Astrocyte (in vitro differentiated cells and primary cell): ENCODE results near the gene PTPRB. TPM values are rescaled to one million over a fixed set of nuclear protein-coding genes. Genes with fewer than 3 reads are reported as not detected.

ENCODE experiments used
- DNase-seq: peaks from one replicate; pipeline ENCODE4 v3.0.0-alpha.2; 2010; ENCODE audit warnings: low read depth
- FAIRE-seq: peaks from 2 replicates; lab custom pipeline; 2011; peaks lifted over from hg19 to GRCh38; lab: Jason Lieb, UNC
- H2AFZ ChIP-seq: 2 replicates; pipeline ENCODE4 v1.6.0; 2012; ENCODE audit warnings: low read depth, low read length, inconsistent platforms
- H3K27ac ChIP-seq: 2 replicates; pipeline ENCODE4 v1.5.1; 2011; ENCODE audit warnings: low read depth, low read length, inconsistent platforms
- H3K27me3 ChIP-seq: 2 replicates; pipeline ENCODE4 v1.6.0; 2011; ENCODE audit warnings: low read length, inconsistent platforms; ENCODE audit not compliant: insufficient read depth
- H3K36me3 ChIP-seq: 2 replicates; pipeline ENCODE4 v1.5.1; 2011; ENCODE audit warnings: low read length, inconsistent platforms; ENCODE audit not compliant: insufficient read depth
- H3K4me1 ChIP-seq: 2 replicates; pipeline ENCODE4 v1.5.1; 2011; ENCODE audit warnings: low read length, inconsistent platforms; ENCODE audit not compliant: insufficient read depth
- H3K4me2 ChIP-seq: 2 replicates; pipeline ENCODE4 v1.6.0; 2012; ENCODE audit warnings: low read length, inconsistent platforms
- H3K4me3 ChIP-seq: 2 replicates; pipeline ENCODE4 v1.5.1; 2011; ENCODE audit warnings: low read depth, mild to moderate bottlenecking, low read length, inconsistent platforms; ENCODE audit not compliant: insufficient read depth
- H3K79me2 ChIP-seq: 2 replicates; pipeline ENCODE4 v1.6.0; 2012; ENCODE audit warnings: mild to moderate bottlenecking, low read length, inconsistent platforms; ENCODE audit not compliant: insufficient read depth
- H3K9ac ChIP-seq: 2 replicates; pipeline ENCODE4 v1.6.0; 2012; ENCODE audit warnings: mild to moderate bottlenecking, low read length, inconsistent platforms
- H3K9me3 ChIP-seq: 2 replicates; pipeline ENCODE4 v1.5.1; 2012; ENCODE audit warnings: low read depth, mild to moderate bottlenecking, low read length, inconsistent platforms; ENCODE audit not compliant: insufficient read depth
- H4K20me1 ChIP-seq: 2 replicates; pipeline ENCODE4 v1.6.0; 2012; ENCODE audit warnings: low read length, inconsistent platforms; ENCODE audit not compliant: insufficient read depth
- H3K27ac Mint-ChIP-seq: one replicate; pipeline ENCODE4 v1.8.0; 2021; ENCODE audit warnings: mild to moderate bottlenecking, mixed read lengths; ENCODE audit not compliant: unreplicated experiment
- H3K27me3 Mint-ChIP-seq: one replicate; pipeline ENCODE4 v1.8.0; 2021; ENCODE audit warnings: low read depth, mixed read lengths; ENCODE audit not compliant: unreplicated experiment
- H3K36me3 Mint-ChIP-seq: one replicate; pipeline ENCODE4 v1.8.0; 2021; ENCODE audit warnings: low read depth, mixed read lengths; ENCODE audit not compliant: unreplicated experiment
- H3K4me1 Mint-ChIP-seq: one replicate; pipeline ENCODE4 v1.8.0; 2021; ENCODE audit warnings: low read depth, mixed read lengths; ENCODE audit not compliant: unreplicated experiment
- H3K4me3 Mint-ChIP-seq: one replicate; pipeline ENCODE4 v1.8.0; 2021; ENCODE audit warnings: mild to moderate bottlenecking, moderate library complexity, mixed read lengths; ENCODE audit not compliant: unreplicated experiment
- H3K9me3 Mint-ChIP-seq: one replicate; pipeline ENCODE4 v1.8.0; 2021; ENCODE audit warnings: mild to moderate bottlenecking, mixed read lengths; ENCODE audit not compliant: unreplicated experiment
- EZH2 ChIP-seq: IDR thresholded peaks from 2 replicates; pipeline ENCODE4 v1.6.1; 2012; ENCODE audit warnings: mild to moderate bottlenecking, low read length, inconsistent platforms; ENCODE audit not compliant: insufficient read depth
- total RNA-seq: library from RNA; stranded (reverse); gene quantifications from 2 replicates; pipeline ENCODE4 v1.2.1, GENCODE V29; 2021
- TF ChIP-seq, protein P1 (sequence below): IDR thresholded peaks from 2 replicates; pipeline ENCODE4 v1.5.1; 2011; ENCODE audit warnings: low read depth, mild to moderate bottlenecking, inconsistent platforms, low read length, moderate library complexity; ENCODE audit not compliant: insufficient read depth

PTPRB gene
- total RNA-seq, 1 donor from 2014 or later, result 2.5 TPM

DNA sequence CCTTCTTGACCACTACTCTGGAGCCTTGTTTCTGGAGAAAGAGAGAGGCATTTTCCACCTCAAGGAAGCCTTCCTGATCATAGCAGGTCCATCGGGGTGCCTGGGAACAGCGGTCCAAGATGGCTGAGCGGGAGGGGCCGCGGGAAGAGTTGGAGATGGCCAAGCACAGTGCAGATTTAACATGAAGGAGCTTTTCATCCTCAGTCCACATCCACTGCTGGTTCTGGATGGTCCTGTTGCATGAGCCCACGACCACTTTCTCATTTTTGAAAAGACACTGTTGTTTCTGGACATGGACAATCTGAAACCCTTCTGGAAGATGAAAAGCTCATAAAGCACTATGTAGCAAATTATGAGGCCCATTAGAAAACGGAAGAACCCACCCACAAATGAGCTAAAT lies 1.5 kb downstream of the PTPRB start:
- H3K9me3 ChIP-seq, result no peaks in the 10 kb centered on the region
- H3K27me3 ChIP-seq, result no peaks in the 10 kb centered on the region
- no peak overlapping the region for H3K4me2 ChIP-seq
- H3K36me3 ChIP-seq, result no peaks in the 10 kb centered on the region
- no peak overlapping the region for H2AFZ ChIP-seq
- no peak overlapping the region for H3K4me3 ChIP-seq
- H3K36me3 Mint-ChIP-seq, result no peaks in the 10 kb centered on the region
- H3K9me3 Mint-ChIP-seq, result no peaks in the 10 kb centered on the region
- H3K9ac ChIP-seq, result no peak overlapping the region
- no peaks in the 10 kb centered on the region for H3K4me1 ChIP-seq
- H3K4me1 Mint-ChIP-seq, result peaks cover 6% of the 10 kb centered on the region
- no peaks in the 10 kb centered on the region for H3K27me3 Mint-ChIP-seq
- no peak for FAIRE-seq
- no peak for DNase-seq
- TF ChIP-seq EZH2, result no peak
- TF ChIP-seq, protein P1, sequence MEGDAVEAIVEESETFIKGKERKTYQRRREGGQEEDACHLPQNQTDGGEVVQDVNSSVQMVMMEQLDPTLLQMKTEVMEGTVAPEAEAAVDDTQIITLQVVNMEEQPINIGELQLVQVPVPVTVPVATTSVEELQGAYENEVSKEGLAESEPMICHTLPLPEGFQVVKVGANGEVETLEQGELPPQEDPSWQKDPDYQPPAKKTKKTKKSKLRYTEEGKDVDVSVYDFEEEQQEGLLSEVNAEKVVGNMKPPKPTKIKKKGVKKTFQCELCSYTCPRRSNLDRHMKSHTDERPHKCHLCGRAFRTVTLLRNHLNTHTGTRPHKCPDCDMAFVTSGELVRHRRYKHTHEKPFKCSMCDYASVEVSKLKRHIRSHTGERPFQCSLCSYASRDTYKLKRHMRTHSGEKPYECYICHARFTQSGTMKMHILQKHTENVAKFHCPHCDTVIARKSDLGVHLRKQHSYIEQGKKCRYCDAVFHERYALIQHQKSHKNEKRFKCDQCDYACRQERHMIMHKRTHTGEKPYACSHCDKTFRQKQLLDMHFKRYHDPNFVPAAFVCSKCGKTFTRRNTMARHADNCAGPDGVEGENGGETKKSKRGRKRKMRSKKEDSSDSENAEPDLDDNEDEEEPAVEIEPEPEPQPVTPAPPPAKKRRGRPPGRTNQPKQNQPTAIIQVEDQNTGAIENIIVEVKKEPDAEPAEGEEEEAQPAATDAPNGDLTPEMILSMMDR, result no peak
- no peak overlapping the region for H3K27ac Mint-ChIP-seq
- no peaks in the 10 kb centered on the region for H3K79me2 ChIP-seq
- H3K4me3 Mint-ChIP-seq, result no peak overlapping the region
- H3K27ac ChIP-seq, result no peak overlapping the region
- no peaks in the 10 kb centered on the region for H4K20me1 ChIP-seq

DNA sequence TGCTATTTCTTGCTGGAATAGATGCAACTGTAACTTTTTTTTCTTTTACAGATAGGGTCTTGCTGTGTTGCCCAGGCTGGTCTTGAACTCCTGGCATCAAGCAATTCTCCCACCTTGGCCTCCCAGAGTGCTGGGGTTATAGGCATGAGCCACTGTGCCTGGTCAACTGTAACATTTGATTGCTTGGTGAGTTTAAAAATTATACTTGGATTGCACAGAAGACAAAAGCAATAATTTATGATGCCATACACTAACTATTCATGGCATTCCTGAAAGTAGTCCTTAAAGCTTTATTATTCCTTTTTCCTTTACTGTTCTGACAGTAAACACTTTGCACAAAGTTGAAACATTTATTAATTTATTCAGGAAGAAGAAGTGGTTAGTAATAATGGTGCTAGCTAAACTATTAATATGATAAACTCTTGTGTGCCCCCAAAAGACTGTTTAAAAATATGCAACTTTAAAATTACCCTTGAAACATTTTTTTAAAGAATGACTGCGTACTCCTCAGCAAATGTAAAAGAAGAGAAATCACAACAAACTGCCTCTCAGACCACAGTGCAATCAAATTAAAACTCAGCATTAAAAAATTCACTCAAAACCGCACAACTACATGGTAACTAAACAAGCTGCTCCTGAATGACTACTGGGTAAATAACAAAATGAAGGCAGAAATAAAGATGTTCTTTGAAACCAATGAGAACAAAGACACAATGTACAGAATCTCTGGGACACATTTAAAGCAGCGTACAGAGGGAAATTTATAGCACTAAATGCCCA lies 8.3 kb downstream of the PTPRB start:
- FAIRE-seq, result no peak
- Histone ChIP-seq H4K20me1 (no peaks in the 10 kb centered on the region), H3K9me3 (no peaks in the 10 kb centered on the region), H3K4me2 (no peak overlapping the region), H3K4me3 (no peak overlapping the region), H3K4me1 (no peaks in the 10 kb centered on the region), H3K9ac (no peak overlapping the region), H3K36me3 (no peaks in the 10 kb centered on the region), H2AFZ (no peak overlapping the region), H3K79me2 (no peaks in the 10 kb centered on the region), H3K27ac (no peak overlapping the region), H3K27me3 (no peaks in the 10 kb centered on the region)
- no peak for DNase-seq
- H3K36me3 Mint-ChIP-seq, result no peaks in the 10 kb centered on the region
- no peaks in the 10 kb centered on the region for H3K4me1 Mint-ChIP-seq
- no peaks in the 10 kb centered on the region for H3K9me3 Mint-ChIP-seq
- TF ChIP-seq EZH2, result no peak
- TF ChIP-seq, protein P1, result no peak
- H3K27me3 Mint-ChIP-seq, result no peaks in the 10 kb centered on the region
- no peak overlapping the region for H3K27ac Mint-ChIP-seq
- H3K4me3 Mint-ChIP-seq, result no peak overlapping the region

DNA sequence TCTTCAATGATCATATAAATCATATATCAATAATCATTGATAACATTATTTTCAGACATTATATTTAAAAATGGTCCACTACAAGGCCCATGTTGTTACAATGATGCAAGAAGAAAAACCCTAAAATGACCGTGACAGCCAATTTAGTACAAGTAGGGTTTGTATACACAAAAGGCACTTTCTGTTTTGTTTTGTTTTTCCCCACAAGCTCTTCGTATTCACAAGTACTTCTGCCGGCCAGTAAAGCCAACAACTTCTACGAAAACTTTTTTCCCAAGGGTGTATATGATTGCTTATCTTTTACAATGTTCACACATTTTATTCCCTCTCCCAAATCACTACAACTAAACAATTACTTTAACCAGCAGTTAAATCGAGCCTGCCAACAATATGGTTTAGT lies 9.6 kb downstream of the PTPRB start:
- Histone ChIP-seq H3K9me3 (no peaks in the 10 kb centered on the region), H3K4me3 (no peak overlapping the region), H3K27ac (no peak overlapping the region), H2AFZ (no peak overlapping the region), H3K4me1 (no peaks in the 10 kb centered on the region), H3K79me2 (no peaks in the 10 kb centered on the region), H3K4me2 (no peak overlapping the region), H4K20me1 (no peaks in the 10 kb centered on the region), H3K36me3 (no peaks in the 10 kb centered on the region), H3K27me3 (no peaks in the 10 kb centered on the region), H3K9ac (no peak overlapping the region)
- TF ChIP-seq, protein P1, result no peak
- no peak for TF ChIP-seq EZH2
- Mint-ChIP-seq H3K36me3 (no peaks in the 10 kb centered on the region), H3K27me3 (no peaks in the 10 kb centered on the region), H3K4me1 (no peaks in the 10 kb centered on the region), H3K4me3 (no peak overlapping the region), H3K27ac (no peak overlapping the region), H3K9me3 (no peaks in the 10 kb centered on the region)
- DNase-seq (no peak), FAIRE-seq (peak; percentile 9)
